GM12878 (cell line): ENCODE measurements around the gene MAP6D1. TPM values are rescaled to one million over a fixed set of nuclear protein-coding genes. Genes with fewer than 3 reads are reported as not detected.

Experiments
- BHLHE40 ChIP-seq, 2 experiments: fragments of 450-650 bp in 1 of 2; IDR thresholded peaks; 2 replicates each; pipeline ENCODE4 v1.6.1; 2011 to 2017; ENCODE audit warnings: low read depth in 2 of 2, borderline replicate concordance in 1 of 2, improper control_type of control experiment in 1 of 2, low read length in 1 of 2, mild to moderate bottlenecking in 1 of 2
- EGR1 ChIP-seq, 2 experiments: IDR thresholded peaks; 1 replicate in 1 of 2; 2 replicates in 1 of 2; pipeline ENCODE4 v1.6.1; 2011 to 2012; ENCODE audit warnings: low read depth in 2 of 2, low read length in 2 of 2, borderline replicate concordance in 1 of 2, mild to moderate bottlenecking in 1 of 2, moderate library complexity in 1 of 2
- KLF5 ChIP-seq: fragments of 450-650 bp; IDR thresholded peaks from 2 replicates; pipeline ENCODE4 v1.6.1; 2014; ENCODE audit warnings: mild to moderate bottlenecking; ENCODE audit not compliant: partially characterized antibody
- MYC ChIP-seq: IDR thresholded peaks from 2 replicates; pipeline ENCODE4 v1.6.1; 2011; ENCODE audit warnings: mild to moderate bottlenecking, low read length, moderate library complexity, inconsistent platforms; ENCODE audit not compliant: insufficient read depth, insufficient replicate concordance, insufficient read length, severe bottlenecking
- NKRF ChIP-seq: fragments of 450-650 bp; conservative IDR thresholded peaks from 2 replicates; pipeline ENCODE4 v1.6.1; 2017; ENCODE audit warnings: mild to moderate bottlenecking, moderate library complexity
- NR2C2 ChIP-seq: IDR thresholded peaks from 2 replicates; pipeline ENCODE4 v1.6.1; 2011; ENCODE audit warnings: borderline replicate concordance, low read depth; ENCODE audit not compliant: control insufficient read depth, insufficient read length
- PBX3 ChIP-seq: IDR thresholded peaks from 2 replicates; pipeline ENCODE4 v1.6.1; 2011; ENCODE audit warnings: mild to moderate bottlenecking, low read depth, low read length, moderate library complexity; ENCODE audit not compliant: insufficient replicate concordance
- PML ChIP-seq: IDR thresholded peaks from 2 replicates; pipeline ENCODE4 v1.6.1; 2012; ENCODE audit warnings: low read length, inconsistent platforms
- SKIL ChIP-seq: fragments of 450-650 bp; IDR thresholded peaks from 2 replicates; pipeline ENCODE4 v1.6.1; 2017; ENCODE audit warnings: mild to moderate bottlenecking, low read depth, inconsistent platforms; ENCODE audit not compliant: poor library complexity, severe bottlenecking
- SMARCA5 ChIP-seq: fragments of 450-650 bp; IDR thresholded peaks from 2 replicates; pipeline ENCODE4 v1.6.1; 2017; ENCODE audit warnings: mild to moderate bottlenecking
- ZNF217 ChIP-seq: fragments of 450-650 bp; IDR thresholded peaks from 2 replicates; pipeline ENCODE4 v1.6.1; 2017; ENCODE audit warnings: antibody characterized with exemption, mild to moderate bottlenecking
- ZNF384 ChIP-seq: IDR thresholded peaks from 2 replicates; pipeline ENCODE4 v1.6.1; 2012; ENCODE audit warnings: low read depth, mild to moderate bottlenecking, low read length, improper control_type of control experiment, borderline replicate concordance
- polyA plus RNA-seq, 11 experiments: library from polyadenylated mRNA; depleted of rRNA in 4 of 11; unstranded in 6 of 11; stranded (reverse) in 5 of 11; fragments of >200 nt; fragmentation: Nextera tagmentation in 4 of 11; fragmentation: Illumina TruSeq in 1 of 11; extraction: Ambion mirVana in 4 of 11; extraction: Trizol in 1 of 11; gene quantifications; 1 replicate in 1 of 11; 2 replicates in 10 of 11; pipeline versions ENCODE4 v1.2.1 to v1.2.3, GENCODE V29; 2011 to 2016; ENCODE audit warnings: inconsistent platforms in 2 of 11, missing spikeins in 2 of 11, low read depth in 1 of 11
- total RNA-seq, 4 experiments: library from RNA; depleted of rRNA in 3 of 4; stranded (reverse); fragments of >200 nt in 3 of 4; fragmentation: Illumina TruSeq in 1 of 4; extraction: Trizol in 1 of 4; gene quantifications; 2 replicates each; pipeline versions ENCODE4 v1.2.1 to v1.2.3, GENCODE V29; 2013 to 2021

MAP6D1 gene
- total and polyA plus RNA-seq, 10 of the 15 experiments (the other 5 are each of a cell fraction or from before 2014, with no cell fraction given) = 0.50 to 2.2 (median 1.2) TPM; not detected in 3

GRCh38 chr3:183801601-183802000 is 23.8 kb downstream of the MAP6D1 start (continued):
- TF ChIP-seq ZNF217 = no peak
- no peak for TF ChIP-seq ZNF384
- no peak for TF ChIP-seq NR2C2
- TF ChIP-seq MYC = no peak
- no peak for TF ChIP-seq SMARCA5
- no peak for TF ChIP-seq PBX3
- TF ChIP-seq SKIL = no peak
- no peak for TF ChIP-seq PML
- TF ChIP-seq NKRF = no peak
- no peak for TF ChIP-seq BHLHE40 (IDR thresholded peaks at IDR 0.05; ENCODE audit: borderline replicate concordance in 1 of 2, low read depth in 2 of 2, low read length in 1 of 2)
- TF ChIP-seq KLF5 = no peak
- no peak for TF ChIP-seq EGR1 (IDR thresholded peaks at IDR 0.05; ENCODE audit: borderline replicate concordance in 1 of 2, low read depth in 2 of 2, low read length in 2 of 2)
